OCI-LY1 (cell line): ENCODE measurements around the gene NPC2.

Source experiments
- H2AFZ ChIP-seq: fragments of 200-600 bp; sonication (generic), shearing (Covaris generic); 2 replicates; pipeline ENCODE4 v1.6.0; 2014; ENCODE audit warnings: antibody characterized with exemption, mild to moderate bottlenecking, low read length
- H3F3A ChIP-seq: fragments of 200-600 bp; sonication (generic), shearing (Covaris generic); 2 replicates; pipeline ENCODE4 v1.6.0; 2014; ENCODE audit warnings: mild to moderate bottlenecking, antibody characterized with exemption, low read length, moderate library complexity; ENCODE audit not compliant: insufficient read depth
- H3K27ac ChIP-seq: fragments of 200-600 bp; sonication (generic); 2 replicates; pipeline ENCODE4 v1.5.1; 2014; ENCODE audit warnings: low read length, mixed run types, mild to moderate bottlenecking, low read depth; ENCODE audit not compliant: poor library complexity, severe bottlenecking
- H3K27me3 ChIP-seq: fragments of 200-600 bp; sonication (generic); 2 replicates; pipeline ENCODE4 v1.6.0; 2014; ENCODE audit warnings: antibody characterized with exemption, mild to moderate bottlenecking, low read length, moderate library complexity; ENCODE audit not compliant: insufficient read depth
- H3K36me3 ChIP-seq: fragments of 200-600 bp; sonication (generic); 2 replicates; pipeline ENCODE4 v1.6.1; 2014; ENCODE audit warnings: mild to moderate bottlenecking, antibody characterized with exemption, low read length, moderate library complexity, mixed read lengths; ENCODE audit not compliant: insufficient read depth
- H3K4me1 ChIP-seq: fragments of 200-600 bp; sonication (generic); 2 replicates; pipeline ENCODE4 v1.5.1; 2014; ENCODE audit warnings: mild to moderate bottlenecking, low read length, moderate library complexity; ENCODE audit not compliant: insufficient read depth, severe bottlenecking
- H3K4me2 ChIP-seq: fragments of 200-600 bp; sonication (generic), shearing (Covaris generic); 2 replicates; pipeline ENCODE4 v1.6.1; 2014; ENCODE audit warnings: low read length
- H3K4me3 ChIP-seq: fragments of 200-600 bp; sonication (generic); 2 replicates; pipeline ENCODE4 v1.5.1; 2014; ENCODE audit warnings: low read length, low read depth, mild to moderate bottlenecking, mixed read lengths; ENCODE audit not compliant: poor library complexity, severe bottlenecking
- H3K79me2 ChIP-seq: fragments of 200-600 bp; shearing (Covaris generic); 2 replicates; pipeline ENCODE4 v1.6.1; 2016; ENCODE audit warnings: mixed run types, low read length, mixed read lengths; ENCODE audit not compliant: insufficient read depth
- H3K9ac ChIP-seq: fragments of 200-600 bp; sonication (generic), shearing (Covaris generic); 2 replicates; pipeline ENCODE4 v1.6.1; 2014; ENCODE audit warnings: mild to moderate bottlenecking, low read length, mixed read lengths
- H3K9me2 ChIP-seq: fragments of 200-600 bp; sonication (generic), shearing (Covaris generic); 2 replicates; pipeline ENCODE4 v1.6.1; 2014; ENCODE audit warnings: low read depth, mild to moderate bottlenecking, low read length, mixed read lengths
- H3K9me3 ChIP-seq: fragments of 200-600 bp; shearing (Covaris generic); 2 replicates; pipeline ENCODE4 v1.6.1; 2014; ENCODE audit warnings: low read length, mixed read lengths
- H4K20me1 ChIP-seq: fragments of 200-600 bp; sonication (generic), shearing (Covaris generic); 2 replicates; pipeline ENCODE4 v1.6.0; 2016; ENCODE audit warnings: mild to moderate bottlenecking, low read length; ENCODE audit not compliant: insufficient read depth
- EZH2 ChIP-seq: fragments of 200-600 bp; sonication (generic), shearing (Covaris generic); IDR thresholded peaks from 2 replicates; pipeline ENCODE4 v1.8.0; 2017; ENCODE audit warnings: borderline replicate concordance, mixed run types, mild to moderate bottlenecking, antibody characterized with exemption, low read length, moderate library complexity, mixed read lengths
- TF ChIP-seq, protein P1 (sequence below): fragments of 200-600 bp; sonication (generic), shearing (Covaris generic); IDR thresholded peaks from 2 replicates; pipeline ENCODE4 v1.5.1; 2017; ENCODE audit warnings: mild to moderate bottlenecking, antibody characterized with exemption, low read length, moderate library complexity, mixed read lengths

Gene NPC2

DNA sequence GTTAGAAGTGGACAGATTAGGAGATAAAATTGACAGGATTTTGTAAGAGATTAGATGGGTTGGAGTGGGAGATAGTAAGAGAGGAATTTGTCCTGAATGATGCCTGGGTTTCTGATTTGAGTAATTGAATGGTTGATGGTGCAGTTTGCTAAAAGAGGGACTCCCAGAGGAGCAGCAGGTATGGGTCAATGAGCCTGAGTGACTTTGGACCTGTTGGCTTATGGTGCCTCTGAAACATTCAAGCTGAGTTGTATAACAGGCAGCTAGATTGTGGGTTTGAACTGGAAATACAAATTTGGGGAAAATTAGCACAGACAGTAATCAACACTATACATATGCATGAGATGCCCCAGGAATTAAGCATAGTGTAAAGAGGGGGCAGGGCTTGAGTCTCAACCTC, 50.3 kb downstream of the NPC2 start:
- Histone ChIP-seq H3K4me2 (no peak overlapping the region), H3K79me2 (no peaks in the 10 kb centered on the region), H3K9me3 (no peaks in the 10 kb centered on the region), H3K9me2 (no peaks in the 10 kb centered on the region), H4K20me1 (no peaks in the 10 kb centered on the region), H3K4me1 (no peaks in the 10 kb centered on the region), H3K4me3 (no peak overlapping the region), H3K9ac (no peak overlapping the region), H3K27me3 (no peaks in the 10 kb centered on the region), H3K27ac (no peak overlapping the region), H2AFZ (no peak overlapping the region), H3K36me3 (no peaks in the 10 kb centered on the region), H3F3A (no peaks in the 10 kb centered on the region)
- TF ChIP-seq EZH2 = no peak
- TF ChIP-seq, protein P1, sequence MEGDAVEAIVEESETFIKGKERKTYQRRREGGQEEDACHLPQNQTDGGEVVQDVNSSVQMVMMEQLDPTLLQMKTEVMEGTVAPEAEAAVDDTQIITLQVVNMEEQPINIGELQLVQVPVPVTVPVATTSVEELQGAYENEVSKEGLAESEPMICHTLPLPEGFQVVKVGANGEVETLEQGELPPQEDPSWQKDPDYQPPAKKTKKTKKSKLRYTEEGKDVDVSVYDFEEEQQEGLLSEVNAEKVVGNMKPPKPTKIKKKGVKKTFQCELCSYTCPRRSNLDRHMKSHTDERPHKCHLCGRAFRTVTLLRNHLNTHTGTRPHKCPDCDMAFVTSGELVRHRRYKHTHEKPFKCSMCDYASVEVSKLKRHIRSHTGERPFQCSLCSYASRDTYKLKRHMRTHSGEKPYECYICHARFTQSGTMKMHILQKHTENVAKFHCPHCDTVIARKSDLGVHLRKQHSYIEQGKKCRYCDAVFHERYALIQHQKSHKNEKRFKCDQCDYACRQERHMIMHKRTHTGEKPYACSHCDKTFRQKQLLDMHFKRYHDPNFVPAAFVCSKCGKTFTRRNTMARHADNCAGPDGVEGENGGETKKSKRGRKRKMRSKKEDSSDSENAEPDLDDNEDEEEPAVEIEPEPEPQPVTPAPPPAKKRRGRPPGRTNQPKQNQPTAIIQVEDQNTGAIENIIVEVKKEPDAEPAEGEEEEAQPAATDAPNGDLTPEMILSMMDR = no peak

GRCh38 chr14:74441113-74441512, 52.0 kb downstream of the NPC2 start:
- H2AFZ ChIP-seq = no peak overlapping the region
- H3K36me3 ChIP-seq = no peaks in the 10 kb centered on the region
- H3K4me2 ChIP-seq = no peak overlapping the region
- no peak overlapping the region for H3K27ac ChIP-seq
- H3K4me3 ChIP-seq = no peak overlapping the region
- no peaks in the 10 kb centered on the region for H3K79me2 ChIP-seq
- H3K9ac ChIP-seq = no peak overlapping the region
- no peaks in the 10 kb centered on the region for H3K9me2 ChIP-seq
- no peaks in the 10 kb centered on the region for H3K9me3 ChIP-seq
- TF ChIP-seq, protein P1 = no peak
- no peak for TF ChIP-seq EZH2
- H3F3A ChIP-seq = no peaks in the 10 kb centered on the region
- no peaks in the 10 kb centered on the region for H4K20me1 ChIP-seq
- no peaks in the 10 kb centered on the region for H3K27me3 ChIP-seq
- no peaks in the 10 kb centered on the region for H3K4me1 ChIP-seq

DNA sequence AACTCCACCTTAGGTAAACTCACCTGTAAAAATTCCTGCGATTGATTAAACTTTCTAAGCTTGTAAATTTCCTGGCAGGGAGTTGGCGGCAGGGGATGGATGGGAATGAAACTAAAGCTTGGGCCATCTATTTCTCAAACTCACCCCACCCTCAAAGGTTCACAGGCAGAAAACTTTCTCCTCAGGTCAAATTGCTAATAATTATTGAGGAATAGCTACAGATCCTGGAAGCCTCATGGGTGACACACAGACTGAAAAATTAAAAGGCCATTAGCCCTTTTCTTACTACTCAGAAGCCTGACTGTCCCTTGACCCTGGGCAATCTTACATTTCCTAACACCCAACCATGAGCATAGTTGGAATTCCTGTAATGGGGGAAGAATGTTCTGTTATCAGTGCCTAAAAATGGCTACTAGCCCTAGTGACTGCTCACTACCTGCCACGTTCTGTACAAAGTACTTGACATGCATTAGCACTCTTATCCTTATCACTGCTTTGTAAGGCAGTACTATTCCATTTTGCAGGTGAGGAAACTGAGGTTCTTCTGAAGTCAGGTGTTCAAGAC, 54.7 kb downstream of the NPC2 start:
- no peak overlapping the region for H3K27ac ChIP-seq

More for the DNA sequence above, 54.7 kb downstream of the NPC2 start:
- H3K9me2 ChIP-seq = no peaks in the 10 kb centered on the region
- no peaks in the 10 kb centered on the region for H3F3A ChIP-seq
- no peaks in the 10 kb centered on the region for H3K79me2 ChIP-seq
- no peak overlapping the region for H3K4me2 ChIP-seq
- H3K9me3 ChIP-seq = no peaks in the 10 kb centered on the region
- no peak overlapping the region for H3K9ac ChIP-seq
- H2AFZ ChIP-seq = no peak overlapping the region
- no peak overlapping the region for H3K4me3 ChIP-seq
- H3K4me1 ChIP-seq = no peaks in the 10 kb centered on the region
- H4K20me1 ChIP-seq = no peaks in the 10 kb centered on the region
- H3K36me3 ChIP-seq = no peaks in the 10 kb centered on the region
- TF ChIP-seq EZH2 = no peak
- TF ChIP-seq, protein P1 = no peak
- H3K27me3 ChIP-seq = no peaks in the 10 kb centered on the region
